Hepatocyte (in vitro differentiated cells): ENCODE data around the gene NANOS3.

Source experiments
- CTCF ChIP-seq: fragments of 200-600 bp; sonication (generic); IDR thresholded peaks from 2 replicates; pipeline ENCODE4 v1.5.1; 2016; ENCODE audit warnings: antibody characterized with exemption, mild to moderate bottlenecking; ENCODE audit not compliant: poor library complexity
- EZH2 ChIP-seq: fragments of 200-600 bp; sonication (generic); IDR thresholded peaks from 2 replicates; pipeline ENCODE4 v1.6.1; 2016; ENCODE audit warnings: antibody characterized with exemption, mild to moderate bottlenecking, borderline replicate concordance

GRCh38 chr19:13831537-13832467 lies 45.1 kb upstream of the NANOS3 start:
- TF ChIP-seq CTCF (no peak), EZH2 (no peak)
